ENCODE data around the gene GRM4.

The GRM4 gene

DNA sequence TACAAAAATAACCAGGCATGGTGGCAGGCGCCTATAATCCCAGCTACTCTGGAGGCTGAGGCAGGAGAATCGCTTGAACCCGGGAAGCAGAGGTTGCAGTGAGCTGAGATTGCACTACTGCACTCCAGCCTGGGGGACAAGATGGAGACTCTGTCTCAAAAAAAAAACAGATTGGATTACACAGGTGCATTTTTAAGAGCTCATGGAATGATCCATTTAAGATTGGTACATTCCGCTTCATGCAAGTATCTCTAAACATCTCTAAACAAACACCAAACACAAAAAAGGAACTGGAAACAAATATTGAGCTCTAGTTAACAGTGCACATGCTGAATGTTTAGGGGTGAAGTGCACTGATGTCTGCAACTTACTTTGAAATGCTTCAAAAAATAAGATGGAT lies 154.3 kb downstream of the GRM4 start:
- H3K27ac ChIP-seq, result no peak overlapping the region

GRCh38 chr6:33990061-33990541 lies 155.8 kb downstream of the GRM4 start:
- no peak overlapping the region for H3K4me3 ChIP-seq
- H3K27ac ChIP-seq, result no peak overlapping the region

More for the DNA sequence above, 154.3 kb downstream of the GRM4 start:
- H3K4me3 ChIP-seq, result no peak overlapping the region

DNA sequence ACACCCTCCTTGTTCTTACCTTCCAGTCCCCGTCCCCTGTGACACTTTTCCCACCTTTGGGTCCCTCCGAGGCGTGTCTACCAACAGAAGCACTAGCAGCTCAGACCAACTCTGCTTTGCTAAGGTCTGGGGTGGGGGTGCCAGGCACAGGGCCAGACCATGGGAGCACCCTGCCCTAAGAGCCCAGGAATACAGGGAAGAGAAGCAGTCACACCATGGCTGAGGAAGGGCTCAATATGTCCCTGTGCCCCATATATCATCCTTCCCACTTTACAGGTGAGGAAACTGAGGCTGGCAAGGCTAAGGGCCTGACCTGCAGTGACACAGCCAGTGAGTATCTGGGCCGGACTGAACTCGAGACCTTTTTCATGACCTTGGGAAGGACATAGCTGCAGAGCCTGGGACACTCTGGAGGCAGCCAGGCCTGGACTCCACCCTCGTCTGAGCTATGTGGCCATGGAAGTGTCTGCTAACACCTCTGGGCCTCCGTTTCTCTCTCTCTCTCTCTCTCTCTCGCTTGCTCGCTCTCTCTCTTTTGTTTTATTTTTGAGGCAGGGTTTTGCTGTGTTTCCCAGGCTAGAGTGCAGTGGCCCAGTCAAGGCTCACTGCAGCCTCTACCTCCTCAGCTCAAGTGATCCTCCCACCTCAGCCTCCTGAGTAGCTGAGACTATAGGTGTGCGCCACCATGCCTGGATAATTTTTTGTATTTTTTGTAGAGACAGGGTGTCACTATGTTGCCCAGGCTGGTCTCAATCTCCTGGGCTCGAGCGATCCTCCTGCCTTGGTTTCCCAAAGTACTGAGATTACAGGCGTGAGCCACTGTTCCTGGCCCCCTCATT lies 156.7 kb downstream of the GRM4 start:
- Histone ChIP-seq H3K4me3 (no peak overlapping the region), H3K27ac (no peak overlapping the region)

GRCh38 chr6:33988121-33989015 lies 157.5 kb downstream of the GRM4 start:
- no peak overlapping the region for H3K4me3 ChIP-seq
- H3K27ac ChIP-seq, result no peak overlapping the region

DNA sequence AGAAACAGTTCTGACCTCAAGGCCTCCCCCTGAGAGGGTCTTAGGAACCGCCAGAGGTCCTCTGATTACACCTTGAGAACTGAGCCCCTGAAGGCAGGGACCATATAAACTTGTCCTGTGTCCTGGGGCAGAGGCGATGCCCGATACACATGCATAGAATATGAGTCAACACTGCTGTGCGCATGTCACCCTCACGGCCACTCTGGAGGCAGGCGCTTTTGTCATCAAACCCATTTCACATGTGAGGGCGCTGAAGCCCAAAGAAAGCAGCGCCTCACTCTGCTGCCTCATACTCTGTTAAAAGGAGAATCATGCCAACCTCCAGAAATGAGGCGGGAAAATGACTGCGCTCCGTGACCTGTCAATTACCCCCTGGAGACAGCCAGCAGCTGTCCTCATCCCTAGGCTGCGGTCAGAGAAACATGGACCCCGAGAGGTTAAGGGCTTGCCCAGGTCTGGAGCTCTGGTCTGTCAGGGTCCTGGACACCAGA lies 158.3 kb downstream of the GRM4 start:
- Histone ChIP-seq H3K27ac (no peak overlapping the region), H3K4me3 (no peak overlapping the region)

DNA sequence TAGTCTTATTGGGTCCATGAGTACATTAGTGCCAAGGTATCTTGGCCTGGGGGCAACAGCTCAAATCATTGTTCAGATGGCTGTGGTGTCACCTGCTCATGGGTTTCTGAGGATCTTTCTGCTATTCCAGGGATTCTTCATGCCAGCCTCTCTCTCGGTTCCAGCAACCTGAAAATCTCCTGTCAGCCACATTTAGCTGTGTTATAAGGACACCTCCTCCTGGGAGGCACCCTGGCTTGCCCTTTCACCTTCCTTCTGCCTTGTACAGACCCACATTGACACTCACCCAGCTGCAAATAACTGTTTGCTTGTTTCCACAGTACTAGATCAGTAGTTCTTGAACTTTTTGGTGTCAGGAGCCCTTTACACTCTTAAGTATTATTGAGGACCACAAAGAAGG lies 159.9 kb downstream of the GRM4 start:
- no peak overlapping the region for H3K27ac ChIP-seq
- no peak overlapping the region for H3K4me3 ChIP-seq

- H3K4me3 ChIP-seq, result no peak overlapping the region
- H3K27ac ChIP-seq, result no peak overlapping the region
Measured at GRCh38 chr6:33985313-33985751, 160.6 kb downstream of the GRM4 start.

DNA sequence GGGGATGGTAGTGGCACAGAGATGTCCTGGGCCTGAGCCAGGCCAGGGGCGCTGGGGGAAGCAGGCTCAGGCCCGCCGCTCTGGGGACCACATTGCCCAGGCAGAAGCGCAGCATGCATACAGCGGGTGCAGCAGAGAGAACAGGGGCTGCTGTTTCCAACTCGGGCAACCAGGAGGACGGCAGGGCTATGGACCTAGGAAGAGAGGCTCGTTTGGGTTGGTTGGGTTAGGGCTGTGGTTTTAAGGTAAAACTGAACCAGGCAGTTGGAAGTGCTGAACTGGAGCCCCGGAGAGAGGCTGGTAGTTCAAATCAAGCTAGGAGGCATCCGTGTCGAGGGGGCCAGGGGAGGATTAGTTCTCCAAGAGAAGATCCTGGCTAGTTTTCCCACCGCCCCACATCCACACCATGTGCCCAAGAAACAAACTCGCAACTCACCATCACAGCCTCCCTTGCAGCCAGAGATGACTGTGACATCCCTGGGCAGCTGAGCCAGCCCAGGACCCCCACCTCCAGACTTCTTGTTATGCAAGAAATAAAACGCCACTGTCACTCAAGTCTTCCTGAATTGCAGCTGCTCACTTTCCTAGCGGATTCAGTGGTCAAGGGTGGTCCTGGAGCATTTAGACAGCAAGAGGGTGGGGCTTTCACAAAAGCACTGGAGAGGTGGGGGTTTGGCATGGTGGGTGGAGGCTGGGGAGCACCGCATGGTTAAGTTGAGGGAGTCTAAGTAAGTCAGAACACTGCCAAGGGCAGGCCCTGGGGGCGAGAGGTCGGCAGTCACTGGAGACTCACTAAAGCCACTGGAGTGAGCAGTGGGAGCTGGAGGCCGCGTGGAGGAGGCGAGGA lies 161.2 kb downstream of the GRM4 start:
- Histone ChIP-seq H3K4me3 (no peak overlapping the region), H3K27ac (no peak overlapping the region)

DNA sequence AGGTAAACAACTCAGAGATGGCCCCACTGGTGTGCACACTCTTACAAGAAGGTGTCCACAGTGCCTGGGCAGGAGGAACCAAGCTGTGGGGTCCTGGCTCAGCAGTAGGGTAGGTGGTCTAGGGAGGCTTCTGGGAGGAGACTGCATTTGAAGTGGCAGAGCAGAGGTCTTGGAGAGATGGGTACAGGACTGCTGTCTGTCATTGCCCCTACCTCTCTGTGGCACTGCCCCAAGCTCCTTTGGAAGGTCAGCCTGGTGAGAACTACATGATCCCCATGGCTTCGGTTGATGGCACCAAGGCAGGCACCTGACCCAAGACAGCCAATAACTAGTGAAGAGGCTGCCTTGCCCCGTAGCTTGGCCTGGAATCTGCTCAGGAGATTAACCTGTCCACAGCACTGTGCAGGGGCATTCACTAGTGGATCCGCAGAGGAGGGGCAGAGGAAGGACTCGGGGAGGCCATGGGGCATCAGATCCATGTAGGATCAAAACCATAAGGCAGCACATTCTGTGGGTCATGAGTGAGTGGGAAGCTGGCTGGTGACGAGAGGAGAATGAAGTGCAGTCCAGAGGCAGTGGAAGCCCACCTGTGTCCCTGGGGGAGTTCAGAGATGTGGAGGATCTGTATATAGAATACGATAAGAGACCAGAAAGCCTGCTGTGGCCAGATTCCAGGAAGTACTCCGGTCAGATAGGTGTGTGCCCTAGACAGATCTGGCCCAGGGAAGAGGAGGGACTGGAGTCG lies 162.0 kb downstream of the GRM4 start:
- Histone ChIP-seq H3K27ac (no peak overlapping the region), H3K4me3 (no peak overlapping the region)

DNA sequence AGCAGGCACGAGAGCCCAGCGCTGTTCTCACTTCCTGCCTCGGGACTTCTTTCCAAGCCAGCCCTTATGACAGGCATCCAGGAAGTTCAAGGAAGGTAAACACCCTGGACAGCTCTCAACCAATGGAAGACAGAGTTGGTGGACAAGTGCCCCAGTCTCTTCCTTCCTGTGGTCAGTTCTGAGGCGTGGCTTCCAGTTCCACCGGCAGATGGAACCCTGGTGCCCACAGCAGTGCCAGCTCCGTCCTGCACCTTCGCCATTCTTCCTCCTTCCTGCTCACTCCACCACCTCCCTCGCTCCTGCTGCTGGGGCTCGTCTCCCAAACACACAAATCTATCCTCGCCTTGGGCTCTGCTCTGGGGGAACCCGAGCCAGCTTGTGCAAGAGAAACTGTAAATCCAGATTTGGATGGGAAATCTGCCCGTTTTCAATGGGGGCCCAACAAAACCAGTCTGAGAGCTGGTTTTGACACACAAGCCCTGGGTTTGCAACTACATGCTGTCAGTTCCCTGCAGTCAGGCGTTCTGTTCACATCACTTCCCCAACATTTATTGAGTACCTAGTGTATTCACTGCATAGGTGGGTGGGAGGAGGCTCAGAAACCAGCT lies 162.7 kb downstream of the GRM4 start:
- H3K27ac ChIP-seq, result no peak overlapping the region
- H3K4me3 ChIP-seq, result no peak overlapping the region

- no peak overlapping the region for H3K4me3 ChIP-seq
- H3K27ac ChIP-seq, result no peak overlapping the region
Measured at GRCh38 chr6:33981861-33982260, 164.0 kb downstream of the GRM4 start.

GRCh38 chr6:33981421-33981820 lies 164.5 kb downstream of the GRM4 start:
- Histone ChIP-seq H3K27ac (no peak overlapping the region), H3K4me3 (no peak overlapping the region)

- no peak overlapping the region for H3K4me3 ChIP-seq
- no peak overlapping the region for H3K27ac ChIP-seq
Measured at GRCh38 chr6:33980176-33981175, 165.4 kb downstream of the GRM4 start.

DNA sequence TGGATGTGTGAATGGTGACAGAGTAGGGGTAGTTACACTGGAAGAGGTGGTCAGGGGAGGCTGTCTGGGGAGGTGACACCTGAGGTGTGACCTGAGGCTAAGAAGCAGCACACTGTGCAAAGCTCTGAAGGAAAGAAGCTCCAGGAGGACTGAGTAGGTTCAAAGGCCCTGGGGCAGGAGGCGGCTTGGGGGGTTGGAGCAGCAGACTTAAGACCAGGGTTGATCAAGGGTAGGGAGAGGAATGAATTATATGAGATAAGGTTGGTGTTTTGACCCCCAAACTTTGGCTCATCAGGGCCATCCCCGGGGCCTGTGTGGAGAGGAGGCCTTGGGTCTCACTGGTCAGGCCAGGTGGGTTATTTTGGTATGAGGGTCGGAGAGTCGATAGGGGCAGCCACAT lies 166.1 kb downstream of the GRM4 start:
- no peak overlapping the region for H3K4me3 ChIP-seq
- H3K27ac ChIP-seq, result no peak overlapping the region

DNA sequence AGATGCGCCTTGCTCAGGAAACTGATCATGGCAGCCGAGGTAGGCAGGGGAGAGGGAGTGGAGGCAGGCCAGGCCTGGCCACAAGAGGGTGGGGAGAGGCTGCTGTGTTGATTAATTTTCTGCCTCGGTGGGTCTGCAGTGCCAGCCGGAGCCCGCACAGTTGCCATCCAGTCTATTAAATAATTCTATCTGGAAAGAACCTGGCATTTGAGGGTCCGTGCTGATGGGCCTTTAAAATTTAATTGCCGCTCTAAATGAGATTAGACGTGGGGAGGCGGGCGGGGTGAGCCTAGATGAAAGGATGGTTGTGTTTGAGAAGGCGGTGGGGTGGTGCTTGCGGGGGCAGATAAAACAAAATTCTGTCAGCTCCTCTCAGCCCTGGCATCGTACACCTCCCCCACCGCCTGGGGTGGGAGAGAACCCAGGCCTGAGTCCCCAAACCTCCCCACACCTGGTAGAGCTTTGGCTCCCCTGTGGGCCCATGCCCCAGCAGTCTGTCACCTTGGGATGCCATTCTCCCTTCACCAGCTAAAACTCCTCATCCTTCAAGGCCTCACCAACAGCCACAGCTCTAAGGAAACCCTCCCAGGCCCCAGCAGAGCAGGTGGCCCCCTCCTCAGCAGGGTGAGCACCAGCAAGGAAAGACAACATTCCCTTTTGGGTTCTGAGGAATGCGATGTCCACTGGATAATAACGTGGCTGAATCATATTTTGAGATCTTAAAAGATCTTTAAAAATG lies 167.3 kb downstream of the GRM4 start:
- H3K4me3 ChIP-seq, result no peak overlapping the region

DNA sequence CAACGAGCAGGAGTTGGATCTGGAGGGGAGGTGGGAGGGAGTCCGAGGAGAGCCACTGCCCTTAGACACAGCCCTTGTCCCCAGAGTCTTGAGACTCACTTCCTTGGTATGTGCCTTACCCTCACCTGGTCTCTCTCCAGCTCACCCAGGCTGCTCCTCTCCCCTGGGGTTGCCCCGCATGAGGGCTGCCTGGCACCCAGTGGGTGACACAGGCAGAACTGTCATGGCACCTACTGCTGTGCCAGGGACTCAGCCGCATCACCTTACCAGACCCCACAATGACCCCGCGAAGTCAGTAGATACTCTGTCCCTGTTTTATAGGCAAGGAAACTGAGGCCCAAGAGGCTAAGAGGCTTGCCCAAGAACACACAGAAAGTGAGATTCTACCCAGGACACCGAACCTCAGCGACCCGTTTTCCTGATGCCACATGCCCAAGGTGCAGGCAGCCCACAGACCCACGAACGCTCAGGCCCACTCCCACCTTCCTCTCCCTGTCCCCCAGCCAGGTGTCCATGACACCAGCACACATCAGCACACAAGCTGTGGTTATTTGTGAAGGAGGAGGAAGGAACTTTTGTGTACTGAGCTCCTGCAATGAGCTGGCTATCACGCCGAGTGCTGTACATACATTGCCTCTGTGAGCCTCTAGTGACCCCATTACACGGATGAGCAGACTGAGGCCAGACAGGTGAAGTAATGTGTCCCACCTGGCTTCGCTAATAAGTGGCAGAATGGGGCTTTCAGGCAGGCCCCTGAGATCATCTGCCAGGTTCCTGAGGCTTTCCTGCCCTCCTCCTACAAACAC lies 168.1 kb downstream of the GRM4 start:
- no peak overlapping the region for H3K4me3 ChIP-seq
- no peak overlapping the region for H3K27ac ChIP-seq

More for the DNA sequence above, 167.3 kb downstream of the GRM4 start:
- H3K27ac ChIP-seq, result no peak overlapping the region

Measured in skin epidermis (tissue), 12 donors.